Parathyroid adenoma (tissue), 2 donors: ENCODE data around the gene MED13L.

ENCODE experiments used
- H2AFZ ChIP-seq: fragments of 300-600 bp; sonication (generic); one replicate; pipeline ENCODE4 v1.7.0; 2017; ENCODE audit warnings: antibody characterized with exemption, mild to moderate bottlenecking
- H3K27ac ChIP-seq: fragments of 300-600 bp; sonication (generic); one replicate; pipeline ENCODE4 v1.7.0; 2017
- H3K27me3 ChIP-seq: fragments of 300-600 bp; sonication (generic); one replicate; pipeline ENCODE4 v1.7.0; 2017; ENCODE audit warnings: low read length; ENCODE audit not compliant: control insufficient read depth, insufficient read depth
- H3K36me3 ChIP-seq: fragments of 300-600 bp; sonication (generic); one replicate; pipeline ENCODE4 v1.7.0; 2017; ENCODE audit warnings: low read length; ENCODE audit not compliant: control insufficient read depth, insufficient read depth
- H3K4me1 ChIP-seq: fragments of 300-600 bp; sonication (generic); one replicate; pipeline ENCODE4 v1.7.0; 2017; ENCODE audit warnings: control low read depth
- H3K4me2 ChIP-seq: fragments of 300-600 bp; sonication (generic); one replicate; pipeline ENCODE4 v1.7.0; 2017; ENCODE audit warnings: low read length
- H3K4me3 ChIP-seq: fragments of 300-600 bp; sonication (generic); one replicate; pipeline ENCODE4 v1.7.0; 2017; ENCODE audit warnings: low read depth, low read length
- H3K79me2 ChIP-seq: fragments of 300-600 bp; sonication (generic); one replicate; pipeline ENCODE4 v1.7.0; 2017; ENCODE audit warnings: control low read depth
- H3K9ac ChIP-seq: fragments of 300-600 bp; sonication (generic); one replicate; pipeline ENCODE4 v1.7.0; 2017; ENCODE audit warnings: mild to moderate bottlenecking
- H3K9me3 ChIP-seq: fragments of 300-600 bp; sonication (generic); one replicate; pipeline ENCODE4 v1.7.0; 2017; ENCODE audit warnings: low read length; ENCODE audit not compliant: control insufficient read depth
- CTCF ChIP-seq: fragments of 300-600 bp; sonication (generic); IDR thresholded peaks from one replicate; pipeline ENCODE4 v1.7.0; 2017; ENCODE audit warnings: antibody characterized with exemption, mild to moderate bottlenecking
- donor health status: primary hyperparathyroidism.

Gene MED13L

GRCh38 chr12:115962216-115962615, 315.3 kb downstream of the MED13L start:
- H3K4me2 ChIP-seq, result no peak overlapping the region
- TF ChIP-seq CTCF, result no peak

GRCh38 chr12:115960868-115961802, 316.4 kb downstream of the MED13L start:
- no peaks in the 10 kb centered on the region for H3K36me3 ChIP-seq
- no peak overlapping the region for H3K4me3 ChIP-seq
- no peak overlapping the region for H3K9ac ChIP-seq
- no peak for TF ChIP-seq CTCF
- H3K4me1 ChIP-seq, result no peaks in the 10 kb centered on the region
- no peaks in the 10 kb centered on the region for H3K9me3 ChIP-seq
- H3K79me2 ChIP-seq, result no peaks in the 10 kb centered on the region
- no peak overlapping the region for H2AFZ ChIP-seq
- H3K27ac ChIP-seq, result no peak overlapping the region
- no peaks in the 10 kb centered on the region for H3K27me3 ChIP-seq
- H3K4me2 ChIP-seq, result no peak overlapping the region

More at GRCh38 chr12:115962216-115962615, 315.3 kb downstream of the MED13L start:
- no peaks in the 10 kb centered on the region for H3K36me3 ChIP-seq
- no peaks in the 10 kb centered on the region for H3K9me3 ChIP-seq
- no peak overlapping the region for H3K4me3 ChIP-seq
- H3K4me1 ChIP-seq, result no peaks in the 10 kb centered on the region
- H3K27me3 ChIP-seq, result no peaks in the 10 kb centered on the region
- no peak overlapping the region for H3K27ac ChIP-seq
- H2AFZ ChIP-seq, result no peak overlapping the region
- H3K9ac ChIP-seq, result no peak overlapping the region
- H3K79me2 ChIP-seq, result no peaks in the 10 kb centered on the region

GRCh38 chr12:115957686-115958290, 319.7 kb downstream of the MED13L start:
- Histone ChIP-seq H3K79me2 (no peaks in the 10 kb centered on the region), H3K4me3 (no peak overlapping the region), H3K9me3 (no peaks in the 10 kb centered on the region), H3K4me1 (no peaks in the 10 kb centered on the region), H3K4me2 (no peak overlapping the region), H3K36me3 (no peaks in the 10 kb centered on the region), H3K27me3 (no peaks in the 10 kb centered on the region), H2AFZ (no peak overlapping the region), H3K27ac (no peak overlapping the region), H3K9ac (no peak overlapping the region)
- no peak for TF ChIP-seq CTCF

- no peak overlapping the region for H2AFZ ChIP-seq
- H3K4me1 ChIP-seq, result no peaks in the 10 kb centered on the region
- H3K9ac ChIP-seq, result no peak overlapping the region
- H3K9me3 ChIP-seq, result no peaks in the 10 kb centered on the region
- H3K4me2 ChIP-seq, result no peak overlapping the region
- H3K79me2 ChIP-seq, result no peaks in the 10 kb centered on the region
- H3K27ac ChIP-seq, result no peak overlapping the region
- H3K27me3 ChIP-seq, result no peaks in the 10 kb centered on the region
- H3K4me3 ChIP-seq, result no peak overlapping the region
- H3K36me3 ChIP-seq, result no peaks in the 10 kb centered on the region
- TF ChIP-seq CTCF, result no peak
These were observed 320.8 kb downstream of the MED13L start for GRCh38 chr12:115956659-115957058.
